ENCODE measurements around the gene TMBIM6.

Gene TMBIM6

GRCh38 chr12:49783917-49784676 is 42.7 kb downstream of the TMBIM6 start:
- Histone ChIP-seq H3K4me2 (ENCODE audit: low read depth, low read length) (no peak overlapping the region), H3K27me3 (replicated peaks; ENCODE audit: insufficient read depth, low read length) (no peaks in the 10 kb centered on the region), H3K36me3 (replicated peaks; ENCODE audit: insufficient read depth, low read length) (no peaks in the 10 kb centered on the region), H3K9ac (ENCODE audit: low read length) (no peak overlapping the region), H3K79me2 (ENCODE audit: low read length) (no peaks in the 10 kb centered on the region), H3K9me3 (replicated peaks; ENCODE audit: insufficient read depth, low read length) (no peaks in the 10 kb centered on the region), H2AFZ (ENCODE audit: low read length) (no peak overlapping the region), H3K27ac (ENCODE audit: low read length) (no peak overlapping the region), H4K20me1 (ENCODE audit: insufficient read depth, low read length) (no peaks in the 10 kb centered on the region), H3K9me2 (replicated peaks; ENCODE audit: insufficient read depth, low read length) (no peaks in the 10 kb centered on the region), H3K4me1 (ENCODE audit: low read length) (no peaks in the 10 kb centered on the region), H3F3A (ENCODE audit: insufficient read depth, low read length) (no peaks in the 10 kb centered on the region), H3K4me3 (ENCODE audit: low read length) (no peak overlapping the region)
- no peak for DNase-seq
- TF ChIP-seq EZH2phosphoT487 (IDR thresholded peaks at IDR 0.05; ENCODE audit: low read length) (no peak), CTCF (IDR thresholded peaks at IDR 0.05; ENCODE audit: low read length) (no peak), EZH2 (optimal IDR thresholded peaks at IDR 0.05; ENCODE audit: low read depth, low read length) (no peak)

GRCh38 chr12:49784756-49785409 is 43.5 kb downstream of the TMBIM6 start:
- H2AFZ ChIP-seq (ENCODE audit: low read length) = no peak overlapping the region
- no peak for DNase-seq
- no peaks in the 10 kb centered on the region for H3K79me2 ChIP-seq (ENCODE audit: low read length)
- no peak overlapping the region for H3K4me3 ChIP-seq (ENCODE audit: low read length)
- no peaks in the 10 kb centered on the region for H4K20me1 ChIP-seq (ENCODE audit: insufficient read depth, low read length)
- no peaks in the 10 kb centered on the region for H3K36me3 ChIP-seq (replicated peaks; ENCODE audit: insufficient read depth, low read length)
- no peaks in the 10 kb centered on the region for H3F3A ChIP-seq (ENCODE audit: insufficient read depth, low read length)
- H3K27ac ChIP-seq (ENCODE audit: low read length) = no peak overlapping the region
- no peaks in the 10 kb centered on the region for H3K9me3 ChIP-seq (replicated peaks; ENCODE audit: insufficient read depth, low read length)
- TF ChIP-seq EZH2phosphoT487 (IDR thresholded peaks at IDR 0.05; ENCODE audit: low read length) (no peak), EZH2 (optimal IDR thresholded peaks at IDR 0.05; ENCODE audit: low read depth, low read length) (no peak), CTCF (IDR thresholded peaks at IDR 0.05; ENCODE audit: low read length) (no peak)
- H3K4me2 ChIP-seq (ENCODE audit: low read depth, low read length) = no peak overlapping the region
- no peak overlapping the region for H3K9ac ChIP-seq (ENCODE audit: low read length)
- no peaks in the 10 kb centered on the region for H3K4me1 ChIP-seq (ENCODE audit: low read length)
- no peaks in the 10 kb centered on the region for H3K9me2 ChIP-seq (replicated peaks; ENCODE audit: insufficient read depth, low read length)
- no peaks in the 10 kb centered on the region; the same call in 1 of the 2 replicates for H3K27me3 ChIP-seq (replicated peaks; ENCODE audit: insufficient read depth, low read length)

- Histone ChIP-seq H2AFZ (ENCODE audit: low read length) (no peak overlapping the region), H3K27me3 (replicated peaks; ENCODE audit: insufficient read depth, low read length) (peaks cover 11% of the 10 kb centered on the region), H3K4me2 (ENCODE audit: low read depth, low read length) (no peak overlapping the region), H4K20me1 (ENCODE audit: insufficient read depth, low read length) (no peaks in the 10 kb centered on the region), H3K9me2 (replicated peaks; ENCODE audit: insufficient read depth, low read length) (no peaks in the 10 kb centered on the region), H3K36me3 (replicated peaks; ENCODE audit: insufficient read depth, low read length) (no peaks in the 10 kb centered on the region), H3K4me3 (ENCODE audit: low read length) (no peak overlapping the region), H3F3A (ENCODE audit: insufficient read depth, low read length) (no peaks in the 10 kb centered on the region), H3K9me3 (replicated peaks; ENCODE audit: insufficient read depth, low read length) (no peaks in the 10 kb centered on the region), H3K4me1 (ENCODE audit: low read length) (no peaks in the 10 kb centered on the region), H3K9ac (ENCODE audit: low read length) (no peak overlapping the region), H3K27ac (ENCODE audit: low read length) (no peak overlapping the region), H3K79me2 (ENCODE audit: low read length) (no peaks in the 10 kb centered on the region)
- no peak for DNase-seq
- TF ChIP-seq EZH2phosphoT487 (IDR thresholded peaks at IDR 0.05; ENCODE audit: low read length) (no peak), EZH2 (optimal IDR thresholded peaks at IDR 0.05; ENCODE audit: low read depth, low read length) (no peak), CTCF (IDR thresholded peaks at IDR 0.05; ENCODE audit: low read length) (no peak)
Observed at GRCh38 chr12:49787672-49788071, 46.3 kb downstream of the TMBIM6 start.
